Activated CD4-positive, alpha-beta T cell treated with anti-CD3 and anti-CD28 coated beads for 36 hours (primary cell): ENCODE measurements around the gene SMOC2. TPM values are rescaled to one million over a fixed set of nuclear protein-coding genes. Genes with fewer than 3 reads are reported as not detected.

Experiments
- ATAC-seq: fragments of 200-7000 bp; cut with Tn5 transposase; one replicate; pipeline ENCODE4 v1.10.0; 2021; ENCODE audit warnings: mild to moderate bottlenecking, moderate library complexity
- CTCF ChIA-PET: fragments of 350-600 bp; sonication (Branson Sonifier 250); formaldehyde crosslinking; loops from one replicate; lab custom pipeline; 2021; ENCODE audit warnings: antibody characterized with exemption; lab: Charles Lee
- POLR2A ChIA-PET: fragments of 350-600 bp; sonication (Branson Sonifier 250); formaldehyde crosslinking; loops from one replicate; lab custom pipeline; 2021; ENCODE audit warnings: antibody characterized with exemption, inconsistent platforms; lab: Charles Lee
- DNase-seq: peaks from one replicate; pipeline ENCODE4 v3.0.0-alpha.2; 2020
- H3K27ac Mint-ChIP-seq: one replicate; pipeline ENCODE4 v1.8.0; 2021; ENCODE audit warnings: mixed read lengths
- H3K27me3 Mint-ChIP-seq: one replicate; pipeline ENCODE4 v1.8.0; 2021; ENCODE audit warnings: mixed read lengths
- H3K36me3 Mint-ChIP-seq: one replicate; pipeline ENCODE4 v1.8.0; 2021; ENCODE audit warnings: low read depth, mixed read lengths
- H3K4me1 Mint-ChIP-seq: one replicate; pipeline ENCODE4 v1.8.0; 2021; ENCODE audit warnings: mixed read lengths
- H3K4me3 Mint-ChIP-seq: one replicate; pipeline ENCODE4 v1.8.0; 2021; ENCODE audit warnings: mild to moderate bottlenecking, moderate library complexity, mixed read lengths
- H3K9me3 Mint-ChIP-seq: one replicate; pipeline ENCODE4 v1.8.0; 2021; ENCODE audit warnings: low read depth, mixed read lengths
- intact Hi-C, 2 experiments: fragments of 100-400 bp; cut with DNase I in 1 of 2; cut with micrococcal nuclease in 1 of 2; formaldehyde crosslinking; loops; one replicate each; pipeline versions ENCODE4 v1.14.2 to v1.15.1; 2022 to 2024; cut with DNase I, micrococcal nuclease
- total RNA-seq, 2 experiments: library from RNA; stranded (reverse); gene quantifications; one replicate each; pipeline ENCODE4 v1.2.3, GENCODE V29; 2021

Gene SMOC2
- total RNA-seq, 2 experiments from 2014 or later: not detected

DNA sequence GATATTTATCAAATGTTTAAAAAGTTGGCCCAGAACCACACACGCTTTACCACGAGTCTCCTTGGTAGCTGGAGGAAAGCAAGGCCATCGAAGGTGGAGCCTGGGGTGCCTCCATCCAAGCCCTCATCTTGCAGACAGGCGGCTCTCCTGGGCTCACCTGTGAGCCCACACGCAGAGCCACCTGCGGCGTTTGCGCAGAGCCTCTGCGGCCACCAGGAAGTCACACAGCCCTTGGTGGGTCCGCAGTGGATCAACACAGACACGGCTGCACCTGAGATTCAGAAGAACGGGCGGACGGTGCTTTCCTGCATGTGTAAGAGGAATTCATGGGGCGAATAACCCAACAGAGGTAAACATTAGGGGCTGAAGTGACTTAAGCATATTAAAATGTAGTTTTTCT is 24.5 kb upstream of the SMOC2 start:
- intact Hi-C loops: no loop called here
- ATAC-seq (no peak), DNase-seq (no peak)
- no peak overlapping the region for H3K4me3 Mint-ChIP-seq
- no peaks in the 10 kb centered on the region for H3K4me1 Mint-ChIP-seq
- ChIA-PET POLR2A (no interaction called here), CTCF (interaction anchor here (0.5 kb wide), 1 partner anchor 14 kb away, joined by 3 read pairs; no protein-coding TSS in a partner anchor)
- H3K27me3 Mint-ChIP-seq: no peaks in the 10 kb centered on the region
- no peaks in the 10 kb centered on the region for H3K9me3 Mint-ChIP-seq
- H3K36me3 Mint-ChIP-seq: no peaks in the 10 kb centered on the region
- H3K27ac Mint-ChIP-seq: no peak overlapping the region

GRCh38 chr6:168417191-168417590 is 23.8 kb upstream of the SMOC2 start:
- Mint-ChIP-seq H3K4me1 (no peaks in the 10 kb centered on the region), H3K27ac (no peak overlapping the region), H3K27me3 (no peaks in the 10 kb centered on the region), H3K36me3 (no peaks in the 10 kb centered on the region), H3K9me3 (no peaks in the 10 kb centered on the region), H3K4me3 (no peak overlapping the region)
- no peak for DNase-seq
- no peak for ATAC-seq
- intact Hi-C loops: no loop called here
- POLR2A ChIA-PET: no interaction called here
- CTCF ChIA-PET: interaction anchor here (0.6 kb wide), 1 partner anchor 35 kb away, joined by 4 read pairs; no protein-coding TSS in a partner anchor

GRCh38 chr6:168417679-168418557 is 23.1 kb upstream of the SMOC2 start:
- no peaks in the 10 kb centered on the region for H3K4me1 Mint-ChIP-seq
- ATAC-seq (no peak), DNase-seq (no peak)
- ChIA-PET CTCF (interaction anchor here (0.7 kb wide), 1 partner anchor 1804 kb away, joined by 3 read pairs; no protein-coding TSS in a partner anchor), POLR2A (no interaction called here)
- H3K27ac Mint-ChIP-seq: no peak overlapping the region
- no peaks in the 10 kb centered on the region for H3K9me3 Mint-ChIP-seq
- intact Hi-C loops: no loop called here
- H3K27me3 Mint-ChIP-seq: no peaks in the 10 kb centered on the region
- no peaks in the 10 kb centered on the region for H3K36me3 Mint-ChIP-seq
- H3K4me3 Mint-ChIP-seq: no peak overlapping the region

DNA sequence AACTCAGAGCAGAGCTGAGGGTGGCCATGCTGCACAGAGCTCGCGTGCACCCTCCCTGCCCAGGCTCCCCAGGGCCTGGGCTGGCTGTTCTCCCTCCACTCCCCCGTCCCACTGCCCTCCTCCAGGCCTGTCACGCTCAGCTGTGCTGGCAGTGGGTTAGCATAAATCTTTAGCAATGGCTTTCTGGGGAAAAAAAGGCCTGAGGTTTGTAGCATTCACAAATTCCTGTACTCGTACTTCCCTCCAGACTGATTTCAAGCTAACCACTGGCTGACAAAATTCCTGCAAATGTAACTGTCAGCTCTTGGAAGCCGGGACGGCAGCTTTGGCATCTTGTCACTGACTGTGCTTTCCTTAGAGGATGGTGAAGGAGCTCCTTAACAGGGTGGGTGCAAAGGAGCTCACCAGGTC is 22.3 kb upstream of the SMOC2 start:
- intact Hi-C loops: no loop called here
- CTCF ChIA-PET: interaction anchor here (0.7 kb wide), 1 partner anchor 1803 kb away, joined by 3 read pairs; no protein-coding TSS in a partner anchor

GRCh38 chr6:168419569-168419968 is 21.4 kb upstream of the SMOC2 start:
- no peaks in the 10 kb centered on the region for H3K9me3 Mint-ChIP-seq
- H3K4me1 Mint-ChIP-seq: no peaks in the 10 kb centered on the region
- ATAC-seq (no peak), DNase-seq (no peak)
- H3K4me3 Mint-ChIP-seq: no peak overlapping the region
- H3K27me3 Mint-ChIP-seq: no peaks in the 10 kb centered on the region
- no peak overlapping the region for H3K27ac Mint-ChIP-seq
- POLR2A ChIA-PET: no interaction called here
- intact Hi-C loops: no loop called here
- H3K36me3 Mint-ChIP-seq: no peaks in the 10 kb centered on the region
- CTCF ChIA-PET: no interaction called here

More for the DNA sequence above, 22.3 kb upstream of the SMOC2 start:
- no peaks in the 10 kb centered on the region for H3K9me3 Mint-ChIP-seq
- POLR2A ChIA-PET: no interaction called here
- no peak overlapping the region for H3K27ac Mint-ChIP-seq
- no peaks in the 10 kb centered on the region for H3K27me3 Mint-ChIP-seq
- ATAC-seq: no peak
- no peak for DNase-seq
- no peaks in the 10 kb centered on the region for H3K4me1 Mint-ChIP-seq
- no peaks in the 10 kb centered on the region for H3K36me3 Mint-ChIP-seq
- H3K4me3 Mint-ChIP-seq: no peak overlapping the region

DNA sequence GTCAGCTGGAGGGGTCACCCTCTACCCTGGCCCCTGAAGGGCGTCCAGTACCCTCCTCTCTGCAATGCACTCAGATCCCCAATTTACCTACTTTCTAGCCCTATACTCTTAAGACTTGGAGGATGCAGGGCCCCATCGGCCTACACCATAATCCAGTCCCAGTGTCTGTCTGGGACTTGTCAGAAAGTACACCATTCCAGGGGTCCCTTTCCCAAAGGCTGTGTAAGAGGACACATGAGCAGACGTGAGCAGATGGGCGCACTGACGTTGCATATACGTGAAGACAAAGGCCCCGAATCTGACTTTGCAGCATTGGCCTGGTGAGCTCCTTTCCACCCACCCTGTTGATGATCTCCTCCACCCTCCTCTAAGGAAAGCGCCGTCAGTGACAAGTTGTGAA is 20.9 kb upstream of the SMOC2 start:
- intact Hi-C loops: no loop called here
- H3K9me3 Mint-ChIP-seq: no peaks in the 10 kb centered on the region
- H3K27me3 Mint-ChIP-seq: no peaks in the 10 kb centered on the region
- no peak for ATAC-seq
- H3K4me3 Mint-ChIP-seq: no peak overlapping the region
- H3K27ac Mint-ChIP-seq: no peak overlapping the region
- no peaks in the 10 kb centered on the region for H3K4me1 Mint-ChIP-seq
- DNase-seq: no peak
- H3K36me3 Mint-ChIP-seq: no peaks in the 10 kb centered on the region
- ChIA-PET POLR2A (no interaction called here), CTCF (no interaction called here)

DNA sequence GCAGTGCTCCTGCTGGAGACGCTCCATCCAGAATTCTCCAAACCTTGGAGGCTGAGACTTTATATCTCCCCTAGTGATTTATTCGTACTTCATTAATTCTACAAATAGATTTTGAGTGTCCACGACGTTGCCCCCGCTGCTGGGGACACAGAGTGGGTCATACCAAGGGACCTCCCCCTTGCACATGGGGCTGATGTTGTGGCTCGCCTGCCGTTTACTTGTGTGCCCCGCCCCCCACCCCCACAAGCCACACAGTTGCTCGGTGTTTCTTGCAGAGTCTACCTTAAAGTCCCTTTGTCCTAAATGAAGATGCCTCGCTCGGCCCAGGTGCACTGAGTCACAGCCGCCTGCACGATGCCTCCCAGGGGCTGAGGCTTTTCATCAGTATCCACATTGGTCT is 20.3 kb upstream of the SMOC2 start:
- no peak overlapping the region for H3K4me3 Mint-ChIP-seq
- CTCF ChIA-PET: no interaction called here
- no peaks in the 10 kb centered on the region for H3K27me3 Mint-ChIP-seq
- H3K36me3 Mint-ChIP-seq: no peaks in the 10 kb centered on the region
- no peaks in the 10 kb centered on the region for H3K9me3 Mint-ChIP-seq
- intact Hi-C loops: no loop called here
- POLR2A ChIA-PET: no interaction called here
- no peak overlapping the region for H3K27ac Mint-ChIP-seq
- H3K4me1 Mint-ChIP-seq: no peaks in the 10 kb centered on the region
- DNase-seq: no peak
- ATAC-seq: no peak

DNA sequence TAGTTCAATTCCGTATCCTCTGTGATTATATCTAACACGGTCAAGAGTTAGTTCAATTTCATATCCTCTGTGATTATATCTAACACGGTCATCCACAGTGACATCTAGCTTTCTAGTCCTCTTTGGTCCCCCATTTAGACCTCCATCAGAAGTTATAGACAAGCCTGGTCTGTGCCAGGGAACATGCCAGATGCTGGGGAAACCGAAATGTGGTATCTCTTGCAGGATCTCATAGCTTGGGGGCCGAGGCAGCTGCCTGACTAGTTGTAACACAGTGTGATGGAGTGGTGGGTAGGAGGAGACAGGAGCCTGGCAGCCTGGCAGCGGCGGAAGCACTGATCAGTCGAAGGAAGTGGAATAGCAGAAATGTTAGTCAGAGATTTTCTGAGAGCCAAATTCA is 13.8 kb upstream of the SMOC2 start:
- Mint-ChIP-seq H3K27me3 (peaks cover under 1% of the 10 kb centered on the region), H3K36me3 (no peaks in the 10 kb centered on the region), H3K4me1 (no peaks in the 10 kb centered on the region), H3K27ac (no peak overlapping the region), H3K9me3 (no peaks in the 10 kb centered on the region), H3K4me3 (no peak overlapping the region)
- ChIA-PET CTCF (interaction anchor here (0.5 kb wide), 1 partner anchor 338 kb away, joined by 3 read pairs; no protein-coding TSS in a partner anchor), POLR2A (no interaction called here)
- ATAC-seq: no peak
- intact Hi-C loops: no loop called here
- no peak for DNase-seq

DNA sequence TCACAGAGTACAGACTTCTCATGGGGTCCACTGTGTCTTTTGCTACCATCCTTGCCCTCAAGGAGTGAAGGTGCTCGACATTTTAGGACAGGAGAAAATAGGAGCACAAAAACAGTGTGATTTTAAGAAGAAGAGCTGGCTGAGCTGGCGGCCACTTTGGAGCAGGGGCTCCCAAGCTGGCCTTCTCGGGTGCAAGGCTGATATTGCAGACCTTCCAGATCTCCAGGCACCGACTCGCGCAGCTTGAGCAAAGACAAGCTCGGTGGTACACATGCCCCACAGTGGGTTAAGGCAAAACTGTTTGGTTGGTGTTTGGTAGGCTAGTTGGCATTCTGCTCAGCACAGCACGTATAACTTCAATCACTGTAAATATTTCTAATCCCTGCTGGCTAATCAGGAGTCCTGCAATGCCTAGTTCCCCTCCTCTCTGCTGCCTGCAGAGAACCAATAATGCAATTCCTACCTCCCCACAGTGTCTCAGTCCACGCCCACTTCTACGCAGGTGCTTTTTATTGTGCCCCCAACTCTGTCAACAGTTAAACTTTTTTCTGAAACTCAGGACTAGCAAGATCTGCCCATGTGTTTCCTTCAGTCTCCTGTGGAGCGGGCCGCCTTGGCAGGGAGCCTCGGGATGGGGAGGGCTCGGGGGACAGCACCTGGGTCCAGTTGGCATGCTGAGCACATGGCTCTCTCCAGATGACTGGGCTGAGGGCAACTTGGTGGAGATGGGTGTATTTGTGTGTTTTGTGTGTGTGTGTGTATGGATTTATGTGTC is 12.7 kb upstream of the SMOC2 start:
- no peak for ATAC-seq
- no peak overlapping the region for H3K4me3 Mint-ChIP-seq
- no peak for DNase-seq
- H3K4me1 Mint-ChIP-seq: no peaks in the 10 kb centered on the region
- intact Hi-C loops: no loop called here
- POLR2A ChIA-PET: no interaction called here
- peaks cover 5% of the 10 kb centered on the region for H3K27me3 Mint-ChIP-seq
- CTCF ChIA-PET: no interaction called here
- no peaks in the 10 kb centered on the region for H3K36me3 Mint-ChIP-seq
- H3K9me3 Mint-ChIP-seq: no peaks in the 10 kb centered on the region
- H3K27ac Mint-ChIP-seq: no peak overlapping the region

GRCh38 chr6:168428863-168429262 is 12.1 kb upstream of the SMOC2 start:
- POLR2A ChIA-PET: no interaction called here
- Mint-ChIP-seq H3K27ac (no peak overlapping the region), H3K27me3 (peaks cover 7% of the 10 kb centered on the region), H3K9me3 (no peaks in the 10 kb centered on the region), H3K36me3 (no peaks in the 10 kb centered on the region), H3K4me1 (no peaks in the 10 kb centered on the region), H3K4me3 (no peak overlapping the region)
- CTCF ChIA-PET: no interaction called here
- intact Hi-C loops: no loop called here
- DNase-seq: no peak
- ATAC-seq: no peak

- DNase-seq (no peak), ATAC-seq (no peak)
- Mint-ChIP-seq H3K4me3 (no peak overlapping the region), H3K36me3 (no peaks in the 10 kb centered on the region), H3K9me3 (no peaks in the 10 kb centered on the region), H3K4me1 (no peaks in the 10 kb centered on the region), H3K27ac (no peak overlapping the region), H3K27me3 (peaks cover 18% of the 10 kb centered on the region)
- POLR2A ChIA-PET: no interaction called here
- intact Hi-C loops: no loop called here
- CTCF ChIA-PET: no interaction called here
Observed at GRCh38 chr6:168432196-168432595, 8.8 kb upstream of the SMOC2 start.

DNA sequence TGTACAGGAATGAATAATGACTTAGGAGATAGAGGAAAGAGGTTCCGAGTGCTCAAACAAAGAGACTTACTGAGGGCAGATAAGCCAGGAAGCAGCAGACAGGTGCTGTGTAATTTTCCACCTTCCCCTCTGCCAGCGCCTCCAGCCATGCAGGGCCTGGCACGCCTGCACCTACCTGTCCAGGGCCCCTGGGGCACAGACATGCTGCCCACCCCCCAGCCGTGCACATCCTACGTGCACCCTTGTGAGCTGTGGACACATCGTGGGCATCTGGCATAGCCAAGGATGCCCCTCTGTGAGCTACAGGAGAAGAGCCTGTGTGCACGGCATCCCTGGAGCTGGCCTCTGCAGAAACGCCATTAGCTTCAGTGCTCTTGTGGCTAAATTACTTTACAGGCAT is 7.1 kb upstream of the SMOC2 start:
- no peak overlapping the region for H3K4me3 Mint-ChIP-seq
- no peak for DNase-seq
- ATAC-seq: no peak
- intact Hi-C loops: no loop called here
- peaks cover 24% of the 10 kb centered on the region for H3K27me3 Mint-ChIP-seq
- no peaks in the 10 kb centered on the region for H3K36me3 Mint-ChIP-seq
- no peak overlapping the region for H3K27ac Mint-ChIP-seq
- no peaks in the 10 kb centered on the region for H3K9me3 Mint-ChIP-seq
- H3K4me1 Mint-ChIP-seq: no peaks in the 10 kb centered on the region
- ChIA-PET CTCF (no interaction called here), POLR2A (no interaction called here)
